Fibroblast of the aortic adventitia (primary cell): Measurements from ENCODE around the gene DPY19L3. TPM values are rescaled to one million over a fixed set of nuclear protein-coding genes. Genes with fewer than 3 reads are reported as not detected.
"Not testable (repeated sequence)": the region's sequence is repeated elsewhere in the genome, so short reads cannot be mapped to it uniquely, and the experiment has no call there.

Source experiments
- DNase-seq: peaks from one replicate; pipeline ENCODE4 v3.0.0-alpha.2; 2010; ENCODE audit warnings: low read depth
- H3K4me3 ChIP-seq: 2 replicates; pipeline ENCODE4 v1.5.1; 2011; ENCODE audit warnings: low read depth, mild to moderate bottlenecking, control low read depth, low read length, moderate library complexity
- total RNA-seq: library from RNA; depleted of rRNA; stranded (reverse); fragments of >200 nt; gene quantifications from 2 replicates; pipeline ENCODE4 v1.2.3, GENCODE V29; 2012; ENCODE audit warnings: low replicate concordance
- TF ChIP-seq, protein P1 (sequence below): IDR thresholded peaks from 2 replicates; pipeline ENCODE4 v1.5.1; 2011; ENCODE audit warnings: mild to moderate bottlenecking, low read length, control low read depth, inconsistent platforms; ENCODE audit not compliant: insufficient read depth

Gene DPY19L3
- total RNA-seq, 1 donor = 36.2 TPM

DNA sequence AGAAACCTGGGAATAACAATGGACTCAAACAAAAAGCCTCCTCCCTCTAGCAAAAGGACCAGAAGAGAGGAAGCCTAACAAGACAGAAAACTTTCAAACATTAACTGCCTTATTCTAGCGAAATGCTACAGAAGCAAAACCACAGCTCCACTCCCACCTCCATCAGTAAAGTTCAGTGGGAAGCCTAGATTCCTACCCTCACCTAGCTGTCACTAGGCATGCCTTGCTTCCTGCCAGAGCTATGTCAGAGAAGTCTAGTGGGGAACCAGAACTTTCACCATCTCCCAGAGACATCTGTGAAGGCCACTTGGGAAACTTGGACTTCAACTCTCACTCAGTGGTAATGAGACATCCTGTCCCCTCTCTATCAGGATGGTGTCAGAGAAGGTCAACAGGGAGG is 37.1 kb downstream of the DPY19L3 start:
- no peak for DNase-seq
- H3K4me3 ChIP-seq = no peak overlapping the region
- TF ChIP-seq, protein P1, sequence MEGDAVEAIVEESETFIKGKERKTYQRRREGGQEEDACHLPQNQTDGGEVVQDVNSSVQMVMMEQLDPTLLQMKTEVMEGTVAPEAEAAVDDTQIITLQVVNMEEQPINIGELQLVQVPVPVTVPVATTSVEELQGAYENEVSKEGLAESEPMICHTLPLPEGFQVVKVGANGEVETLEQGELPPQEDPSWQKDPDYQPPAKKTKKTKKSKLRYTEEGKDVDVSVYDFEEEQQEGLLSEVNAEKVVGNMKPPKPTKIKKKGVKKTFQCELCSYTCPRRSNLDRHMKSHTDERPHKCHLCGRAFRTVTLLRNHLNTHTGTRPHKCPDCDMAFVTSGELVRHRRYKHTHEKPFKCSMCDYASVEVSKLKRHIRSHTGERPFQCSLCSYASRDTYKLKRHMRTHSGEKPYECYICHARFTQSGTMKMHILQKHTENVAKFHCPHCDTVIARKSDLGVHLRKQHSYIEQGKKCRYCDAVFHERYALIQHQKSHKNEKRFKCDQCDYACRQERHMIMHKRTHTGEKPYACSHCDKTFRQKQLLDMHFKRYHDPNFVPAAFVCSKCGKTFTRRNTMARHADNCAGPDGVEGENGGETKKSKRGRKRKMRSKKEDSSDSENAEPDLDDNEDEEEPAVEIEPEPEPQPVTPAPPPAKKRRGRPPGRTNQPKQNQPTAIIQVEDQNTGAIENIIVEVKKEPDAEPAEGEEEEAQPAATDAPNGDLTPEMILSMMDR = no peak

DNA sequence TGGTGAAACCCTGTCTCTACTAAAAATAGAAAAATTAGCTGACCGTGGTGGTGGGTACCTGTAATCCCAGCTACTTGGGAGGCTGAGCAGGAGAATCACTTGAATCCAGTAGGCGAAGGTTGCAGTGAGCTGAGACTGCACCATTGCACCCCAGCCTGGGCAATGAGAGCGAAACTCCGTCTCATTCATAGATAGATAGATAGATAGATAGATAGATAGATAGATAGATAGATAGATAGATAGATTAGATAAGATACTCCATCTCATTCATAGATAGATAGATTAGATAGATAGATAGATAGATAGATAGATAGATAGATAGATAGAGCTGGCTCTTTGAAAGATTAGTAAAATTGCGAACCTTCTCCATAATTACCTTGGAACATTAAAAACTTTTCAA is 42.0 kb downstream of the DPY19L3 start:
- DNase-seq, H3K4me3 ChIP-seq: not testable (repeated sequence)

DNA sequence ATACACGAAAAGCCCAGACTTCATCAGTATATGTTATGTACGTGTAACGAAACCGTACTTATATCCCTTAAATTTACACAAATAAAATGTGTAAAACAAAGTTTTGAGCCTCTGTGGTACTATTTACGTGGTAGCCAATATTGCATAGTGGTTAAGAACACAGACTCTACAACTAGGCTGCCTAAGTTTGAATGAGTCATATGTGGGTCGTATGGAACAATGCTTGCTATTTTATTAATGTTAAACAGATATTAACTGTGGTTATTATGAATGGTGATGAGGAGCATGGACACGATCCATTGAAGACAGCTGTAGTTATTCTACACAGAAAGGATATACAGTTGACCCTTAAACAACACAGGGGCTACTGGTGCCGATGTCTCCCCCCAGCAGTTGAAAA is 42.5 kb downstream of the DPY19L3 start:
- no peak for DNase-seq
- TF ChIP-seq, protein P1 = no peak

DNA sequence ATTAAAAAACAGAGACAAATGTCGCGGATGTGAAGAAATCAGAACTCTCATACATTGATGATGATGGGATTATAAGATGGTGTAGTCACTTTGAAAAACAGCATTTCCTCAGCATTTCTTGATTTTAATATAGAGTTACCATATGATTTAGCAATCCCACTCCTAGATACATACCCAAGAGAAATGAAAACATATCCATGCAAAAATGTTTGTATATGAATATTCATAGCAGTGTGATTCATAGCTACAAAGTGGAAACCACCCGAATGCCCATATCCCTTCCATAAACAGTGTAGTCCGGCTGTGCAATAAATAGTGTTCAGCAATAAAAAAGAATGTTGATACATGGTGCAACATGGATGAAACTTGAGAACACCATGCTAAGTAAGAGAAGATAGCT is 44.6 kb downstream of the DPY19L3 start:
- no peak overlapping the region for H3K4me3 ChIP-seq
- TF ChIP-seq, protein P1 = no peak
- DNase-seq = no peak

More for the DNA sequence above, 42.5 kb downstream of the DPY19L3 start:
- H3K4me3 ChIP-seq = no peak overlapping the region

DNA sequence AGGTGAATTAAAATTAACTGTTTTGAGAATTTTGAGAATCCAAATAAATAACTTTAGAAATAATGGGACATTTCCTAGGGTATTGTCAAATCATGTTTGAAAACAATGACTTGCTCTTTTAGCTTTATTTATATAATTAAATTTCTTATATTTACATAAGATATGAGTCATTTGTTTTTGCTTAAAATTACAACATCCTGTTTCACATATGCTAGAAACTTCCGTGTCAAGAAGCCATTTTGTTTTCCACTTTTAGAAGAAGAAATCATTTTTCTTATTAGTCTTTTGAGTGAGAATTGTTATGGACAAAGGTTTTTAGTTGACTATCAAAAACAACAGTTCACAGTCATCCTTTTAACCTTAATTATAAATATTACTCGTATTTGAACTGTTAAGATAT is 48.2 kb downstream of the DPY19L3 start:
- no peak for DNase-seq
- TF ChIP-seq, protein P1 = no peak
- H3K4me3 ChIP-seq = no peak overlapping the region

DNA sequence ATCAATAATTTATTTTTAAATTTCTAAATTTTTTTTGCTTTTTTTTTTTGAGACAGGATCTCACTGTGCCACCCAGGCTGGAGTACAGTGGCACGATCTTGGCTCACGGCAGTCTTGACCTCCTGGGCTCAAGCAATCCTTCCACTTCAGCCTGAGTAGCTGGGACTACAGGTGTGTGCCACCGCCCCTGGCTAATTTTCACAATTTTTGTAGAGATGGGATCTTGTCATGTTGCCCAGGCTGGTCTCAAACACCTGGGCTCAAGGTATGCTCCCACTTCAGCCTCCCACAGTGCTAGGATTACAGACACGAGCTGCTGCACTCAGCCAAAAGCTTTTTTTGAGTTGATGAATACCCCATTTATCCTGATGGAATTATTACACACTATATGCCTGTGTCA is 50.8 kb downstream of the DPY19L3 start:
- no peak overlapping the region for H3K4me3 ChIP-seq
- TF ChIP-seq, protein P1 = no peak
- DNase-seq = no peak

DNA sequence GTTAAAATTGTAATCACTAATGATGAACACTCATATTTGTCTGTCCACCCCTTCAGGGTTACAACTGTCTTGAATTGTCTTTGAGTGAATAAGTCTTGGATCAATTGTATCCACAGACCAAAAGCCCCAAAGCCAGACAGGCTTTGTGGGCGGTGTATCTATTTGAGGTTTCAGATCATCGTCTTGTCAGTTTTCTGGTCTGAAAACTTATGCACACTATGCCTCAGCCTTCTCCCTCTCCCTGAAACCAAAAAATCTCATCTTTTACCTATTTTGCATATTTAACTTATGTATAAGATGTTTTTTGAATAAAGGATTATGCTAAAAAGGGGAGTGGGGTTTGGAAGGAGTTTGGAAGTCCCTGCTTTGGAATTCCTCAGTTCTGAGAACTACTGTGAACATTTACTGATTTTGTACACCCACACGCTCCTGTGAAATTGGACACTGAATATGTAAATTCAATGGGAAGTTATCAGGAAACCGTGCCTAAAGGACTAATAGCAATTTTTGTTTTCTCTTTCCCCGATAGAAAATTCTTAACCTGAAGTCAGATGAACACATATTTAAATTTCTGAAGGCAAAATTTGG is 52.1 kb downstream of the DPY19L3 start:
- no peak overlapping the region for H3K4me3 ChIP-seq
- DNase-seq = no peak
- TF ChIP-seq, protein P1 = no peak
